NCI-H2227 treated with DMSO at 0.1 percent for 48 hours (cell line): ENCODE data around the gene DCAF4L1.

Source experiments
- DNase-seq: peaks from one replicate; lab custom pipeline; 2025; lab: John Stamatoyannopoulos, UW

Gene DCAF4L1

GRCh38 chr4:41981456-41981855, at the start of gene DCAF4L1:
Gene DCAF4L1, plus strand, starts transcription at chr4:41981756. Its CDS starts 37 bp downstream, at chr4:41981793.
- DNase-seq, result no peak

DNA sequence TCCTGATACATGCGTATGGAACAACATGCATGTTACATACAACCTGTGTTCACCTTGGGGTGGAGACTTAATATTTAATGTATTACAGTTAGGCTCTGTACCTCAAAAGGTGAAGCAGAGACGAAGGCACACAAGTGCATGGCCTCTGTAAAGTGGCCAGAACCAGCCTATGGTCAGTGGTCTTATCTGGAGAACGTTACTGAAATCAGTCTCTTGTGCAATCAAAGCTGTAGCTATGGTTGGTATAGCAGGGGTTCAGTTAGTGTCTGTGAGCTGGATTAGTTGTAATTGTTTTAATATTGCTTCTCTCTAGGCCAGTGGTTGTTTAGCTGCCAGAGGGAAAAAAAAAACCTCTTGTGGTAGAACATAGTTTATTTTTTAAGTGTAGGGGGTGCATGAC, 48.6 kb upstream of the DCAF4L1 start:
- no peak for DNase-seq

- DNase-seq, result no peak
Observed at GRCh38 chr4:41933997-41934503, 47.5 kb upstream of the DCAF4L1 start.

DNA sequence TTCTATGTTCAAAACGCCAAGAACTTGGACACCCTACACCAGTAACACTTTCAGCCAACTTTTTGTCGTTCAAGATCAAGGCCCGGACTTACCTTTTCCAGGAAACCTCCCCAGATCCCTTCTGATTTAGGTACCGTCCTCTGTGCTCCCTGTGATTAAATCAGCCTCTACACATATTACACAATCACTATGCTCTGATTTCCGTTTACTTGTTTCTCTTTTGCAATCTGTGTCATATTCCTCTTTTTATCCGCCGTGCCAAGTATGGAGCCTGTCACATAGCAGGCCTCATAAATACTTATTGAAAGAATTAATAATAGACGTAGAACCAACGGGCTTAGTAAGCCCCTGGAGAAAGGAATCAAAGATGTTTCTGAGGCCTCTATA, 47.0 kb upstream of the DCAF4L1 start:
- no peak for DNase-seq

- DNase-seq, result peak; percentile 88
Observed at GRCh38 chr4:41934901-41935651, 46.5 kb upstream of the DCAF4L1 start, which contains the start of gene TMEM33. Gene TMEM33, plus strand, starts transcription at chr4:41935429. Its CDS starts 56 bp downstream, at chr4:41935485.

DNA sequence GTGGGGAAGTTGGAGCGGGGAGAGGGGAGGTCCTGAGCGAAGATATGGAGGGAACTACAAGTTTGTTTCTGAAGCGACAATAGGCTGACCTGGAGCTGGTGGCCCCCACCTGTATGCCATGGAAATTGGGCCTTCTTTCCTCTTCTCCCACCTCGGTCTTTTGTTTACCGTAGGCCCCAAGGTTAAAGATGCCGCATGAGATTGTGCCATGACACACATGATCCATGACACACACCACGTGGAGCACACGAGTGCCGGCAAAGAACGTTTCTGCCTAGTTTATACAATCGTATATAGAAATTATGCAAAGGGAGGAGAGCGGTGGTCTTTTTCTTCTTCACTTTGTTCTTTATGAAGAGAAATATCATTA, 45.9 kb upstream of the DCAF4L1 start:
- DNase-seq, result no peak

DNA sequence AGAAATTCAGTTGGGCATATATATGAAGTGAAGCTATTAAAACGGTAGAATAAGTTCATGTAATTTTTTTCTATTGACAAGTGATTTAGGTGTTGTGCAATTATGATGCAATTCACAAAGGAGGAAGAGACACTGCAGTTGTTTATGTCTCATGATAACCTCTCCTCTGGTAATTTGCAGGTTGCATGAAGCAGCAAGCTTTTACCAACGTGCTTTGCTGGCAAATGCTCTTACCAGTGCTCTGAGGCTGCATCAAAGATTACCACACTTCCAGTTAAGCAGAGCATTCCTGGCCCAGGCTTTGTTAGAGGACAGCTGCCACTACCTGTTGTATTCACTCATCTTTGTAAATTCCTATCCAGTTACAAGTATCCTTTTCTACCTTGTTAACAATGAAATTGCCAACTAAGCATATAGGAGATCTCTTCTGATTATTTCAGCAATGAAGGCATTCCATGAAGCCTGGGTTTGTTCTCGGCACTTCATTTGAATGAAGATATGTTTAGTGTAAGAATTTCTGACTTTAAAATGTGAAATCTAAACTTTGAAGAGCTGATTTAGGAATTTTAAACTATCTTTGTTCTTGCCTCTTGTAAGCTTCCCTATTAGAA, 42.4 kb upstream of the DCAF4L1 start:
- DNase-seq, result no peak

- no peak for DNase-seq
Observed at GRCh38 chr4:41940834-41941233, 40.7 kb upstream of the DCAF4L1 start.

GRCh38 chr4:41943506-41943905, 38.0 kb upstream of the DCAF4L1 start:
- DNase-seq, result no peak

DNA sequence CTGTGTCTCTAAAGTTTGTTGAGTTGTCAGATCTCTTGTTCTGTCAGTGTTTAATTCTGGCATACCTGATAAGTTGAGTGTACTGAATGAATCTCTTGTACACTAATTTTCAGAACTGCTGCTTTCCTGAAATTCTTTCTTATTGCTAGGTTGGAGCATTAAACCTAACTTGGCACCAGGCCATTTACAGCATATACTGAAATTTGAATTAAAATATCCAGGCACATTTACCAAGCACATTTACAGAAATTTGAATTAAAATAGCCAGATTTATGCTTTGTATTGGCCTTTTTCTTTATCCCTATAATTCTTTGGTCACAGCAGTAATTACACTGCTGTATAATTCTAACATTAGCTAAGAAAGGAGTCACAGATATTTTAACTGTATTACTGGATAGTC, 37.5 kb upstream of the DCAF4L1 start:
- no peak for DNase-seq

DNA sequence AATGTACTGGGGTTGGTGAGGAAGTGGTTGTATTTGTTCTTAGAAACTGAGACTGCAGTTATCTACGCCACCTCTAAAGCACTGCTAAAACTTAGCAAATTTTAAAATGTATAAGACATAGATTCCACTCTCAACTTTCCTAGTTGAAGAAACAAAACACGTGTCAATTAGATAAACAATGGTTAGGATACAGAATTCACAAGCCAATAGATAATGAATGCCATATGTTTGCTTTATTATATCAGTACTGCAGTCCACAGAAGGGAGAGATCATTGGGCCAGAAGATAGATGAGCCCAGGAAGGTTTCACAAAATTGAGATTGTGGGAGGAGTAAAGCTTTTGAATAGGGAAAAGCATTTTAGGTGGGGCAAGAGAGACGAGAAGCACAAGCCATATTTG, 32.0 kb upstream of the DCAF4L1 start:
- DNase-seq, result no peak

GRCh38 chr4:41957634-41958033, 23.9 kb upstream of the DCAF4L1 start:
- DNase-seq, result no peak

GRCh38 chr4:41963105-41963504, 18.5 kb upstream of the DCAF4L1 start:
- no peak for DNase-seq

GRCh38 chr4:41964401-41964800, 17.2 kb upstream of the DCAF4L1 start:
- DNase-seq, result no peak

DNA sequence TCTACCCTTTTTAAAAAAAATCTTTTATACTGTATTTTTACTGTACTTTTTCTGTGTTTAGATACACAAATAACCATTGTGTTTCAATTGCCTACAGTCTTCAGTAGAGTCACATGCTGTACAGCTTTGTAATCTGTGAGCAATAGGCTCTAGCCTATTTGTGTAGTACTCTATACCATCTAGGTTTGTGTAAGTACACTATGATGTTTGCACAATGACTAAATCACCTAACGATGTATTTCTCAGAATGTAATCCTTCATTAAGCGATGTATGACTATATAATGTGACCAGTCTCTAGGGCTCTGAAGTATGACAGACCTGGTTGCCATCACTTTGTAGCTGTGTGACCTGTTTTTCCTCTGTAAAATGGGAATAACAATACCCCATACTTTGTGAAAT, 14.2 kb upstream of the DCAF4L1 start:
- no peak for DNase-seq

DNA sequence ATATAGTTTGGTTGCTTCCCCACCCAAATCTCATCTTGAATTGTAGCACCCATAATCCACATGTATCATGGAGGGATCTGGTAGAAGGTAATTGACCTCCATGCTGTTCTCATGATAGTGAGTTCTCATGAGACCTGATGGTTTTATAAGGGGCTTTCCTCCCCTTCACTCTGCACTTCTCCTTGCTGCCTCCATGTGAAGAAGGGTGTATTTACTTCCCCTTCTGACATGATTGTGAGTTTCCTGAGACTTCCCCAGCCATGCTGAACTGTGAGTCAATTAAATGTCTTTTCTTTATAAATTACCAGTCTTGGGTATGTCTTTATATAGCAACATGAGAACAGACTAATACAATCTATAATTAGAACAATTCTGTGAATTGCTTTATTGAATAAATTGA, 11.9 kb upstream of the DCAF4L1 start:
- no peak for DNase-seq

DNA sequence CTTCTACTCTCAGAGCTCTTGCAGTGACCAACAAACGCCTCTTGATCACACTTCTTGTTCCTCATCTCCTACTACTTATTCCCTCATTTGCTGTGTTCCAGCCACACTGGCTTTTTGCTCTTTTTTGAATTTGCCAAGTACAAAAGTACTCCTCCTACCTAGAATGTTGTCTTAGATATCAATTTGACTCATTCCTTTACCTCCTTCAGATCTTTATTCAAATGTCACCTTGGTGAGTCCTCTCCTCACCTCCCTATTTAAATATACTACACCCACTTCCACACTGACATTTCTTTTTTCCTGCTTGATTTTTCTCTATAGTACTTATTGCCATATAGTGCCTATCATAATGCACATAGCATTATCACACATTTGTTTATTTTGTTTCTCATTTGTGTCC, 6.2 kb upstream of the DCAF4L1 start:
- no peak for DNase-seq

DNA sequence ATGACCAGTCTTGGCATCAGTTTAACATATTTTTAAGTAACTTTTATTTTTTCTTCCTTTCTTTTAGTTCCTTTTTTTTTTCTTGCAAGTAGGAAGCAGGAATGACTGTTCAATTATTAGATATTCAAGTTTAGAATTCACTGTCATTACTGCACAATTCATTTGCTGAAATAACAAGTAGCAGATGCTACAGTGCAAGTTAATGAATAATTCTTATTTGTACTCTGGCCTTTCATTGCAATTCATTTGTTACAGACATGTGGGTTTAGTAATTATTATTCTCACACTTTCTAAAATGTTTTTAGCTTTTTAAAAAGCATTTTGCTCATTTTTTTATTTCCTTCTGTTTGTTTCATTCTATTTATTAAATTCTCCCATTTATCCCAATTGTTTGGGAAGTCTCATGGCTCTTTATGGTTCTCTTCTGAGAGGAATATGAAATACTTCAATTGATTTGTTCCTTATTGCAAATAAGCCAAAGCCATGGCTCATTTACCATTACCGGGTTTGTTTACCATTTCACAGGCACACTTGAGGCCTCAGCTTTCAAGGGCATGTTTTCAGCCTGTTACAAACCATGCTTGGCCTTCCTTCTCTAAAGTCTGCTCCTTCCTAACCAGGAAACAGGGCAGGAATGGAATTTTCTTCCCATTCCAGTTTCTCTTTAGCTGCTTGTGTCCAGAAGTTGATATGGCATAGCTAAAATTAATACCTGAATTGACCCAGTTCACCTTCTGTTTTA, 4.6 kb upstream of the DCAF4L1 start:
- DNase-seq, result no peak

GRCh38 chr4:41977709-41978108, 3.8 kb upstream of the DCAF4L1 start:
- no peak for DNase-seq

- DNase-seq, result no peak
Observed at GRCh38 chr4:41982716-41983115, 1.2 kb downstream of the DCAF4L1 start.

GRCh38 chr4:41985151-41985550, 3.6 kb downstream of the DCAF4L1 start:
- DNase-seq, result no peak

- no peak for DNase-seq
Observed at GRCh38 chr4:41989994-41990364, 8.4 kb downstream of the DCAF4L1 start.
